ENCODE measurements around the gene NHERF1. TPM values are rescaled to one million over a fixed set of nuclear protein-coding genes. Genes with fewer than 3 reads are reported as not detected.

NHERF1 gene
- total RNA-seq, 1 donor from 2014 or later: 108 TPM

DNA sequence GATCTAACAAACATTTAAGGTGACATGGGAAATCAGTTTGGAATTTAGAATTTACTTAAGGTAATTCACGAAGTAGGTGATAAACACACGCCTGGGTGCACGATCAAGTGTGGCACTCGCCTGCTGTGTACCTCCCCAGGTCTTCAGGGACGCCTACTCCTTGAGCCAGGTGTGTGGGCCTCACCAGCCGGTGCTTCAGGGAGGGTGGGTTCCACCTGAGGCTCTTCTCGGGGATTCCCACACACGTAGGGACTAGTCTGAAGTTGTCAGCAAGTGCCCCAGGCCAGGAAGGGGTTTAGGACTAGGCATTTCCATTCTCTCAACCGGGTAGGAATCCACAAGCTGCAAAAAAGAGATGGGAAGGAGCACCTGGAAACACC is 37.5 kb downstream of the NHERF1 start:
- no peak overlapping the region for H3K27ac Mint-ChIP-seq (ENCODE audit: unreplicated experiment)
- H3K36me3 Mint-ChIP-seq (ENCODE audit: low read depth): peaks cover 21% of the 10 kb centered on the region
- no peak for TF ChIP-seq CTCF (IDR thresholded peaks at IDR 0.05)
- H3K27me3 Mint-ChIP-seq (ENCODE audit: low read depth): no peaks in the 10 kb centered on the region
- peaks cover 7% of the 10 kb centered on the region for H3K4me1 Mint-ChIP-seq (ENCODE audit: low read depth)
- no peak overlapping the region for H3K4me3 Mint-ChIP-seq (ENCODE audit: unreplicated experiment)
- H3K9me3 Mint-ChIP-seq (ENCODE audit: low read depth): no peaks in the 10 kb centered on the region
- no peak for DNase-seq (ENCODE audit: low spot score)

GRCh38 chr17:74786431-74787055 is 38.1 kb downstream of the NHERF1 start:
- no peak overlapping the region for H3K4me3 Mint-ChIP-seq (ENCODE audit: unreplicated experiment)
- peaks cover 7% of the 10 kb centered on the region for H3K4me1 Mint-ChIP-seq (ENCODE audit: low read depth)
- H3K9me3 Mint-ChIP-seq (ENCODE audit: low read depth): no peaks in the 10 kb centered on the region
- TF ChIP-seq CTCF (IDR thresholded peaks at IDR 0.05): no peak
- peaks cover 23% of the 10 kb centered on the region for H3K36me3 Mint-ChIP-seq (ENCODE audit: low read depth)
- no peak for DNase-seq (ENCODE audit: low spot score)
- no peak overlapping the region for H3K27ac Mint-ChIP-seq (ENCODE audit: unreplicated experiment)
- no peaks in the 10 kb centered on the region for H3K27me3 Mint-ChIP-seq (ENCODE audit: low read depth)

GRCh38 chr17:74790161-74791058 is 42.0 kb downstream of the NHERF1 start:
- Mint-ChIP-seq H3K36me3 (ENCODE audit: low read depth) (peaks cover 26% of the 10 kb centered on the region), H3K4me3 (ENCODE audit: unreplicated experiment) (no peak overlapping the region), H3K27ac (ENCODE audit: unreplicated experiment) (no peak overlapping the region), H3K4me1 (ENCODE audit: low read depth) (no peaks in the 10 kb centered on the region), H3K27me3 (ENCODE audit: low read depth) (no peaks in the 10 kb centered on the region), H3K9me3 (ENCODE audit: low read depth) (no peaks in the 10 kb centered on the region)
- DNase-seq (ENCODE audit: low spot score): no peak
- no peak for TF ChIP-seq CTCF (IDR thresholded peaks at IDR 0.05)

GRCh38 chr17:74792586-74793105 is 44.2 kb downstream of the NHERF1 start:
- Mint-ChIP-seq H3K27me3 (ENCODE audit: low read depth) (no peaks in the 10 kb centered on the region), H3K27ac (ENCODE audit: unreplicated experiment) (no peak overlapping the region), H3K4me1 (ENCODE audit: low read depth) (no peaks in the 10 kb centered on the region), H3K4me3 (ENCODE audit: unreplicated experiment) (no peak overlapping the region), H3K9me3 (ENCODE audit: low read depth) (no peaks in the 10 kb centered on the region), H3K36me3 (ENCODE audit: low read depth) (peaks cover 30% of the 10 kb centered on the region)
- DNase-seq (ENCODE audit: low spot score): no peak
- no peak for TF ChIP-seq CTCF (IDR thresholded peaks at IDR 0.05)

GRCh38 chr17:74795327-74796020 is 47.0 kb downstream of the NHERF1 start:
- no peak for DNase-seq (ENCODE audit: low spot score)
- H3K9me3 Mint-ChIP-seq (ENCODE audit: low read depth): no peaks in the 10 kb centered on the region
- H3K4me3 Mint-ChIP-seq (ENCODE audit: unreplicated experiment): no peak overlapping the region
- no peaks in the 10 kb centered on the region for H3K4me1 Mint-ChIP-seq (ENCODE audit: low read depth)
- TF ChIP-seq CTCF (IDR thresholded peaks at IDR 0.05): no peak
- H3K36me3 Mint-ChIP-seq (ENCODE audit: low read depth): peaks cover 38% of the 10 kb centered on the region
- no peak overlapping the region for H3K27ac Mint-ChIP-seq (ENCODE audit: unreplicated experiment)
- H3K27me3 Mint-ChIP-seq (ENCODE audit: low read depth): no peaks in the 10 kb centered on the region

All from chondrocyte (in vitro differentiated cells).